ENCODE results near the gene RAB27A. TPM values are rescaled to one million over a fixed set of nuclear protein-coding genes. Genes with fewer than 3 reads are reported as not detected.
"Not testable (repeated sequence)": the region's sequence is repeated elsewhere in the genome, so short reads cannot be mapped to it uniquely, and the experiment has no call there.

Gene RAB27A
- total RNA-seq, 1 experiment from 2014 or later, result 8.0 TPM

- Histone ChIP-seq H3K9me3 (ENCODE audit: control insufficient read depth, insufficient read depth, low read depth, low read length) (no peaks in the 10 kb centered on the region), H3K27me3 (ENCODE audit: control insufficient read depth, insufficient read depth, low read length) (no peaks in the 10 kb centered on the region), H3K4me1 (ENCODE audit: control insufficient read depth, insufficient read depth, low read length) (peaks cover 4% of the 10 kb centered on the region; the same call in 1 of the 2 replicates), H3K36me3 (ENCODE audit: control insufficient read depth, insufficient read depth, low read length) (no peaks in the 10 kb centered on the region), H3K4me3 (ENCODE audit: low read depth in 2 of 2, low read length in 2 of 2) (peak overlapping the region; percentile 69 to 93), H3K27ac (ENCODE audit: low read length) (no peak overlapping the region; the same call in 1 of the 2 replicates)
- no peak for DNase-seq (ENCODE audit: low read depth, low spot score)
- no TSS peak for BruUV-seq (replicated peaks)
- TF ChIP-seq SIN3A (IDR thresholded peaks at IDR 0.05; ENCODE audit: borderline replicate concordance, insufficient read depth, low read depth, low read length) (0 out of 2 replicates have a peak, but pooled peaks have one; percentile 17), CTCF (IDR thresholded peaks at IDR 0.05) (no peak)
- POLR2A ChIA-PET, result no interaction called here
- in situ Hi-C loops (cut with HindIII; ENCODE audit: low pct_unique_long_range_greater_than_20kb, low sequenced_read_pairs), result no loop called here
- CTCF ChIA-PET, result no interaction called here
- intact Hi-C loops (cut with micrococcal nuclease; ENCODE audit: unreplicated experiment), result no loop called here
- peak; percentile 49 for ATAC-seq
These were observed 435 bp downstream of the RAB27A start for GRCh38 chr15:55289011-55289745.

GRCh38 chr15:55288006-55288717, 1.5 kb downstream of the RAB27A start:
- Histone ChIP-seq H3K9me3 (ENCODE audit: control insufficient read depth, insufficient read depth, low read depth, low read length) (no peaks in the 10 kb centered on the region), H3K4me1 (ENCODE audit: control insufficient read depth, insufficient read depth, low read length) (peaks cover 4% of the 10 kb centered on the region; the same call in 1 of the 2 replicates), H3K27ac (ENCODE audit: low read length) (no peak overlapping the region), H3K4me3 (ENCODE audit: low read depth in 2 of 2, low read length in 2 of 2) (no peak overlapping the region), H3K36me3 (ENCODE audit: control insufficient read depth, insufficient read depth, low read length) (no peaks in the 10 kb centered on the region), H3K27me3 (ENCODE audit: control insufficient read depth, insufficient read depth, low read length) (no peaks in the 10 kb centered on the region)
- POLR2A ChIA-PET, result interaction anchor here (0.6 kb wide), 1 partner anchor 43 kb away, joined by 3 read pairs; no protein-coding TSS in a partner anchor
- intact Hi-C loops (cut with micrococcal nuclease; ENCODE audit: unreplicated experiment) (no loop called here), in situ Hi-C loops (cut with HindIII; ENCODE audit: low pct_unique_long_range_greater_than_20kb, low sequenced_read_pairs) (no loop called here)
- BruUV-seq (replicated peaks), result TSS peak; percentile 71
- no peak for DNase-seq (ENCODE audit: low read depth, low spot score)
- TF ChIP-seq CTCF (IDR thresholded peaks at IDR 0.05) (no peak), POLR2AphosphoS5 (IDR thresholded peaks at IDR 0.05; ENCODE audit: low read depth, low read length) (no peak), TCF7L2 (IDR thresholded peaks at IDR 0.05; ENCODE audit: low read depth, low read length) (no peak), SIN3A (IDR thresholded peaks at IDR 0.05; ENCODE audit: borderline replicate concordance, insufficient read depth, low read depth, low read length) (no peak)
- TF ChIP-seq, protein P1, sequence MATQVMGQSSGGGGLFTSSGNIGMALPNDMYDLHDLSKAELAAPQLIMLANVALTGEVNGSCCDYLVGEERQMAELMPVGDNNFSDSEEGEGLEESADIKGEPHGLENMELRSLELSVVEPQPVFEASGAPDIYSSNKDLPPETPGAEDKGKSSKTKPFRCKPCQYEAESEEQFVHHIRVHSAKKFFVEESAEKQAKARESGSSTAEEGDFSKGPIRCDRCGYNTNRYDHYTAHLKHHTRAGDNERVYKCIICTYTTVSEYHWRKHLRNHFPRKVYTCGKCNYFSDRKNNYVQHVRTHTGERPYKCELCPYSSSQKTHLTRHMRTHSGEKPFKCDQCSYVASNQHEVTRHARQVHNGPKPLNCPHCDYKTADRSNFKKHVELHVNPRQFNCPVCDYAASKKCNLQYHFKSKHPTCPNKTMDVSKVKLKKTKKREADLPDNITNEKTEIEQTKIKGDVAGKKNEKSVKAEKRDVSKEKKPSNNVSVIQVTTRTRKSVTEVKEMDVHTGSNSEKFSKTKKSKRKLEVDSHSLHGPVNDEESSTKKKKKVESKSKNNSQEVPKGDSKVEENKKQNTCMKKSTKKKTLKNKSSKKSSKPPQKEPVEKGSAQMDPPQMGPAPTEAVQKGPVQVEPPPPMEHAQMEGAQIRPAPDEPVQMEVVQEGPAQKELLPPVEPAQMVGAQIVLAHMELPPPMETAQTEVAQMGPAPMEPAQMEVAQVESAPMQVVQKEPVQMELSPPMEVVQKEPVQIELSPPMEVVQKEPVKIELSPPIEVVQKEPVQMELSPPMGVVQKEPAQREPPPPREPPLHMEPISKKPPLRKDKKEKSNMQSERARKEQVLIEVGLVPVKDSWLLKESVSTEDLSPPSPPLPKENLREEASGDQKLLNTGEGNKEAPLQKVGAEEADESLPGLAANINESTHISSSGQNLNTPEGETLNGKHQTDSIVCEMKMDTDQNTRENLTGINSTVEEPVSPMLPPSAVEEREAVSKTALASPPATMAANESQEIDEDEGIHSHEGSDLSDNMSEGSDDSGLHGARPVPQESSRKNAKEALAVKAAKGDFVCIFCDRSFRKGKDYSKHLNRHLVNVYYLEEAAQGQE (IDR thresholded peaks at IDR 0.05; ENCODE audit: insufficient read depth in 1 of 2, low read depth in 2 of 2, low read length in 1 of 2), result no peak
- no peak for ATAC-seq
- CTCF ChIA-PET, result no interaction called here

DNA sequence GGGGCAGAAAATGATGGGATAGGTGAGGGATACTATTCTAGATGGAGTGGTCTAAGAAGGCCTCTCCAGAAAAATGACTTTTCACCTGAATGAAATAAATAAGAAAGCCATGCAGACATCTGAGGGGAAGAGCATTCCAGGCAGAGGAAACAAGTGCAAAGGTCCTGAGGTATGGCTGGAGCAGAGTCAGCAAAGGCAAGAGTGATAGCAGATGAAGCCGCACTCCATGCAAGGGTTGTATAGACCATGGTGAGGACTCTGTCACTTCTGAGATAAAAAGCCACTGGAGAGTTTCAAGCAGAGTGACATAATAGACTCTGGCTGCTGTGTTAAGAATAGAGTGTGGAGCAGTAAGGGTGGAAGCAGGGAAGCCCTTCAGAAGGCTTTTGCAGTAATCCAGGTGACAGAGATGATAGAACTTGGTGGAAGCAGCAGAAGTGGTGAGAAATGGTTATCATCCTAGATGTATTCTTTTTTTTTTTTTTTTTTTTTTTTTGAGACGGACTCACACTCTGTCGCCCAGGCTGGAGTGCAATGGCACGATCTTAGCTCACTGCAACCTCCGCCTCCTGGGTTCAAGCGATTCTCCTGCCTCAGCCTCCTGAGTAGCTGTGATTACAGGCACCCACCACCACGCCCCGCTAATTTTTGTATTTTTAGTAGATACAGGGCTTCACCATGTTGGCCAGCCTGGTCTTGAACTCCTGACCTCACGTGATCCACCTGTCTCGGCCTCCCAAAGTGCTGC, 3.0 kb downstream of the RAB27A start:
- H3K4me3 ChIP-seq (ENCODE audit: low read depth in 2 of 2, low read length in 2 of 2); BruUV-seq (replicated peaks); H3K27ac ChIP-seq (ENCODE audit: low read length); DNase-seq (ENCODE audit: low read depth, low spot score); POLR2A ChIA-PET; H3K36me3 ChIP-seq (ENCODE audit: control insufficient read depth, insufficient read depth, low read length); in situ Hi-C loops (cut with HindIII; ENCODE audit: low pct_unique_long_range_greater_than_20kb, low sequenced_read_pairs); CTCF ChIA-PET; ATAC-seq; H3K4me1 ChIP-seq (ENCODE audit: control insufficient read depth, insufficient read depth, low read length); intact Hi-C loops (cut with micrococcal nuclease; ENCODE audit: unreplicated experiment); H3K9me3 ChIP-seq (ENCODE audit: control insufficient read depth, insufficient read depth, low read depth, low read length); H3K27me3 ChIP-seq (ENCODE audit: control insufficient read depth, insufficient read depth, low read length): not testable (repeated sequence)
